CD4-positive, alpha-beta T cell treated with Interleukin-2 at 100 ng/mL for 4 hours (primary cell): ENCODE data around the gene UGT1A9.

Experiments used
- DNase-seq: peaks from one replicate; pipeline ENCODE4 v3.0.0-alpha.2; 2020; ENCODE audit warnings: low spot score

The UGT1A9 gene

GRCh38 chr2:233796254-233796653 lies 124.6 kb downstream of the UGT1A9 start:
- no peak for DNase-seq

- no peak for DNase-seq
These were observed 126.8 kb downstream of the UGT1A9 start for GRCh38 chr2:233798335-233799086.

GRCh38 chr2:233799087-233799665 lies 127.5 kb downstream of the UGT1A9 start:
- no peak for DNase-seq

GRCh38 chr2:233799716-233800115 lies 128.0 kb downstream of the UGT1A9 start:
- DNase-seq = no peak

DNA sequence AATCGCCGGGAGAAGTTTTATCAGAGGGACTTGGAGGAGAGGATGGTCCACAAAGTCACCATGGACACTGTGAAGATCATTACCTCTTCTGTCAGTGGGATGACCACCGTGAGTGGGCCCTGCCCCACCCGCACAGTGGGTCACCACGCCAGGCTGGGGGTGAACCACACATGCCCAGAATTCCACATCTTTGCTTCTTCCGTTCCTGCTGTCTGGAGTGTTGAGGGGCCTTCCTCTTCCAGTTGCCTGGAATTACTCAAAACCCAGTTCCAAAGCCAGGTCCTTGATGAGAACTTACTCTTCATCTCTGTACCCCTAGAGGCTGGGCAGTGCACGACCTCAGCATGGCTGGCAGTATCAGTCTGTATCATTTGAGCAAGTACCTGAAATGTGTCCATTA lies 128.5 kb downstream of the UGT1A9 start:
- DNase-seq = no peak

DNA sequence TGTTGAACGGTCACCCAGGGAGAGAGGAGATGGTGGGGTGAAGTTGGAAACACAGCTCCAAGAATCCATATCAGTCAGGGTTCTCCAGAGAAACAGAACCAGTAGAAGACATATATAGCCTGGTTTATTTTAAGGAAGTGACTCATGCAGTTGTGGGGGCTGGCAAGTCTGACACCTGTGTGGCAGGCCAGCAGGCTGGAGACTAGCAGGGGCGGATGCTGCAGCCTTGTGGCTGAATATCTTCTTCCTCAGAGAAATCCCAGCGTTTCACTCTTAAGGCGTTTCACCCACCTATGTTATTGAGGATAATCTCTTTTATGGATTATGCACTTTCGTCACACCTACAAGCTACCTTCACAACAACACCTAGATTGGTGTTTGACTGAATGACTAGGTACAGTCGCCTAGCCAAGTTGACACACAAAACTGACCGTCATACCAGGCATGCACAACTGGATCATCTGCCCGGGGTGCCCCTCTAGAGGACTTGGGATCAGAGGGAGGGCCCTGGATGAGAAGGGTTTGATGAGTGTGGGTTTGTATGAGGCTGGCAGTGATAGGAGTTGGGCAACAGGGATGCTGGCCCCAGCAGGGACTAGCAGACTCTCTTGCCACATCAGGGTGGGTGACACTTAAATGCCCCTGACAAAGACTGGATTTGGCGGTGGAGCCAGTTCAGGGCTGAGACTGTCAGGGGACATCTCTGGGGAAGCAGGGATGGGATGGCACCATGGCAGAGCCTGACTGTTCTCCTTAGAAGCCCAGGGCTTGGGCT lies 129.8 kb downstream of the UGT1A9 start:
- no peak for DNase-seq

- no peak for DNase-seq
These were observed 130.6 kb downstream of the UGT1A9 start for GRCh38 chr2:233802132-233802815.

DNA sequence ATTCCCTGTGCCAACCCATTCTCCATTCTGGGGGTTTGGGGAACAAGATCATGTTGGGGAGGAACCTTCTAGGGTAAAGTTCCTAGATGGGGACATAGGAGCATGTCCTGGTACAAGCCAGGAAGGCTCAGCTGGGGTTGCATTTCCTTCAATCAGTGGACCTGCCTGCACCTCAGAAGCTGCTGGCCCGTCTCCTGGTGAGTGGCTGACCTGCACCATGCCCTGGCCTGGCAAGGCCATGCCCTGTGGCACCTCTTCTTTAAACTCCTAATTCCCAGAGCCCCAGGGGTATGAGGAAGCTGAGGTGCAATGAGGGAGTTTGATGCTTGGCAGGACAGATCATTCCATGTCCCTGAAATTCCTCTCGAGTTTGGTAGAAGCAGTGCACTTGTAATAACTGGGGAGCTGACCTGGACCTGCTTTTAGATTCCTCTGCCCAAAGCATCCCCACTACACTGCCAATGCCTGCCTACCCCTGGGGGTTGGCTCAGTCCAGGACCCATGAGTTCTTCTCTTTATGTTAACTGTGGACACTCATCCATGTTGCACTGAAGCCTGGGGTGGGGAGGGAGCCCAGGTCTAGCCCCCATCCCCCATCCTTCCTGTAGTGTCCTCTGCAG lies 131.7 kb downstream of the UGT1A9 start:
- no peak for DNase-seq

GRCh38 chr2:233803994-233804393 lies 132.3 kb downstream of the UGT1A9 start:
- no peak for DNase-seq

DNA sequence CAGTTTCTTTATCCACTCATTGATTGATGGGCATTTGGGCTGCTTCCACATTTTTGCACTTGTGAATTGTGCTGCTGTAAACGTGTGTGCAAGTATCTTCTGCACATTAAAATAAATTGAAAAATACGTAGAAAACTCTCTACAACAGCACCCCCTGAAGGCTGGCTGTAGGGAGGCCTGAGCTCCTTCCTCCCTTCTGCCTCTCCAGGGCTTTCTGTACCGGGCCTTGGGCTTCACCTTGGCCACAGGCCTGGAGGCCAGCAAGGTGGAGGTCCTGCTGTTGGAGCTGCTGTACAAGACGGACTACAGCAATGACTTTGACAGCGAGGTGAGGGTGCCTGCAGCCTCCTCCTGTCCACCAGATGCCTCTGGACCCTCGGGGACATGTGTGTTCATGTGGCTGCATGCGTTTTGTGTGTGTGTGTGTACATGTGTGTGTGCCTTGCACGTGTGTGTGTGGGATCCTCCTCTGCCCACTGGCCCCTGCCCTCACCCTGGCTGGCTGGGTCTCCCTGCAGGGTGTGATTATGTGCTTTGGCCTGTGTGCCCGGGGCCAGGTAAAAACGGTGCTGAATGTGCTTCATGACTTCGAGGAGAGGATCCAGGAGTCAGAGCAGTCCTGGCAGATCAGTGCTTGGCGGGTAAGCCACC lies 135.6 kb downstream of the UGT1A9 start:
- no peak for DNase-seq

GRCh38 chr2:233807966-233808935 lies 136.6 kb downstream of the UGT1A9 start:
- DNase-seq = no peak

- DNase-seq = no peak
These were observed 138.7 kb downstream of the UGT1A9 start for GRCh38 chr2:233810385-233810784.

GRCh38 chr2:233811087-233811486 lies 139.4 kb downstream of the UGT1A9 start:
- DNase-seq = no peak

- no peak for DNase-seq
These were observed 140.0 kb downstream of the UGT1A9 start for GRCh38 chr2:233811732-233812131.

DNA sequence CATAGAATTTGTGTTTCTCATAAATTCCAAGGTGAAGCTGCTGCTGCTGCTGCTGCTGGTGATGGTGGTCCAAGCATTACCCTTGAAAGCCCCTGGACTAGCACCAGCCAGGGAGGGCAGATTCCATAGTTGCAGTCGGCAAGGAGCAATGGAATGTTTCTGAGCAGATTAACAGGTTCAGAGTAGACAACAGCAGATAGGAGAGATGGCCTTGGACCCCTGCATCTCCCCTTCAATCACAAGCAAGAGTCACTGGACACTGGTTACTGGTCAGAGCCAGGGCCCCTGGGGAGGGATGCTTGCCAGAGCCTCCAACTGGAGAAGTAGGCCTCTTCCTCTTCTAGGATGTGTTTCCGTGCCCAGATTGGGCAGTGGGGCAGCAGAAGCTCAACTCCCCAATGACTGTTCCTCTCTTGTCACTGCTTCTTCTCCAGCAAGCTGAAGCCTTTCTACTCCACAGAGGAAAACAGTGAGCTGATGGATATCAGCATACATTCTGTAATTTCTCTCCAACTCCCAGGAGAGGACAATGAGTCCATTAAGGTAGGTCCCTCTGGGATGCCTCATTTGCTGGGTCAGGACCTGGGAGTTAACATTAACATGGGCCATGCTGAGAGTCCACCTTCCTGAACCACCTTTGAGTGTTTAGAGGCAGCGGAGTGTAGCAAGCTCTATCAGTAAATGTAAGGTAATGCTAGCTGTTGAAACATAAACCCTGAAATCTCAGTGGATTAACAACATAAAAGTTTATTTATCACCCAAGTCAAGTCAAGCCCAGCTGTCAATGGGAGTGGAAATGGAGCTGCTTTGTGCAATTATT lies 141.7 kb downstream of the UGT1A9 start:
- DNase-seq = no peak

- DNase-seq = no peak
These were observed 142.5 kb downstream of the UGT1A9 start for GRCh38 chr2:233814056-233814835.

DNA sequence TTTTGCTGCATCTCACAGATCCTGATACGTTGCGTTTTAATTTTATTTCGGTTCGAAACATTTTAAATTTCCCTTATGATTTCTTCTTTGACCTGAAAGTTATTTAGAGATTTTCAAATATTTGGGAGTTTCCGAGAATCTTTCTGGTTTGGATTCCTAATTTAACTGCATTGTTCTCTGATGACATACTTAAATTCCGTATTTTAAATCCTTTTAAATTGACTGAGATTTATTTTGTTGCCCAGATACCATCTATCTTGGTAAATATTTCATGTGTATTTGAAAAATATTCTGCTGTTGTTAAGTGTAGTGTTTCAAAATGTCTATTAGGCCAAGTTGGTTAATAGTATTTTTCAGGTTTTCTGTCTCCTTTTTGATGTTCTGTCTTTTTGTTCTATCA lies 144.2 kb downstream of the UGT1A9 start:
- DNase-seq = no peak

- DNase-seq = no peak
These were observed 144.6 kb downstream of the UGT1A9 start for GRCh38 chr2:233816334-233816733.

DNA sequence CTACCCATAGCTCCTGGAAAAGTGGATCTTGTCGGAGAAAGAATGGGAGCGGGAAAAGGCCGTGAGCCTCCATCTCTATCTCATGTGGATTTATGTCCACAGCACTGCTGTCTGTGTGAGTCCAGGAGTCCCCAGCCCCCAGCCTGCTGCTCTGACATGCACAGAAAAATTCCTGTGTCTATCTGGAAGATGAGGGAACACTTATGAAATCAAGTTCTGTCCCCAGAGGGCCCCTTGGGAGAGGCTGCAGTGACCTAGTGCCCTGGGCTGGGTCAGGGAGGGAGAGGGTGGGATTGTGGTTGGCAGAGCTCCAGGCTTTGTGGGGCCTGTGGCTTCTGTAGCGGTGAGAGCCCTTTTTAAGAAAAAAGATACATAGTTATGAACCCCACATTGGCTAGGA lies 145.1 kb downstream of the UGT1A9 start:
- DNase-seq = no peak
